Astrocyte of the spinal cord (primary cell): Measurements from ENCODE around the gene GNG12.

ENCODE experiments used
- DNase-seq: peaks from one replicate; pipeline ENCODE4 v3.0.0; 2011; ENCODE audit warnings: low read depth, low spot score
- H3K4me3 ChIP-seq: 2 replicates; pipeline ENCODE4 v1.5.1; 2011; ENCODE audit warnings: low read depth, mild to moderate bottlenecking, low read length, moderate library complexity
- in situ Hi-C: cut with HindIII; loops from 2 replicates; pipeline ENCODE4 v1.10.0; 2017; ENCODE audit warnings: low sequenced_read_pairs
- TF ChIP-seq, protein P1 (sequence below): IDR thresholded peaks from 2 replicates; pipeline ENCODE4 v1.5.1; 2012; ENCODE audit warnings: low read depth, mild to moderate bottlenecking, low read length, inconsistent platforms

The GNG12 gene

DNA sequence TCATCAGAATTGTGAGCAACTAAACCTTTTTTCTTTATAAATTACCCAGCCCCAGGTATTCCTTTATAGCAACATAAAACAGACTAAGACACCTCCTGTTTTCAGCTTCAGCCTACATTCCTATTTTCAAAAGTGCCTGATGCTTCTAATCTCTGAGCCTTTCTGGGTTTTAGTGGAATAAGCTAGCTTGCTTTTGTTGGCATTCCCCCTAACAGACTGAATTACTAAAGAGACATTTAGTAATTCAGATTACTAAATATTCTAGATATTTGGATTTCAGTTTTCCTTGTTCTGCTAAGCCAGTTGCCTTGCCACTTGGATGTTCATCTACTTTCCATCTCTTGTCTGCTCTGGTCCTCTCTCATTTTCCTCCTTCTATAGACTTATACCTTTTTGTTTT lies 10.5 kb upstream of the GNG12 start:
- no peak for DNase-seq
- TF ChIP-seq, protein P1, sequence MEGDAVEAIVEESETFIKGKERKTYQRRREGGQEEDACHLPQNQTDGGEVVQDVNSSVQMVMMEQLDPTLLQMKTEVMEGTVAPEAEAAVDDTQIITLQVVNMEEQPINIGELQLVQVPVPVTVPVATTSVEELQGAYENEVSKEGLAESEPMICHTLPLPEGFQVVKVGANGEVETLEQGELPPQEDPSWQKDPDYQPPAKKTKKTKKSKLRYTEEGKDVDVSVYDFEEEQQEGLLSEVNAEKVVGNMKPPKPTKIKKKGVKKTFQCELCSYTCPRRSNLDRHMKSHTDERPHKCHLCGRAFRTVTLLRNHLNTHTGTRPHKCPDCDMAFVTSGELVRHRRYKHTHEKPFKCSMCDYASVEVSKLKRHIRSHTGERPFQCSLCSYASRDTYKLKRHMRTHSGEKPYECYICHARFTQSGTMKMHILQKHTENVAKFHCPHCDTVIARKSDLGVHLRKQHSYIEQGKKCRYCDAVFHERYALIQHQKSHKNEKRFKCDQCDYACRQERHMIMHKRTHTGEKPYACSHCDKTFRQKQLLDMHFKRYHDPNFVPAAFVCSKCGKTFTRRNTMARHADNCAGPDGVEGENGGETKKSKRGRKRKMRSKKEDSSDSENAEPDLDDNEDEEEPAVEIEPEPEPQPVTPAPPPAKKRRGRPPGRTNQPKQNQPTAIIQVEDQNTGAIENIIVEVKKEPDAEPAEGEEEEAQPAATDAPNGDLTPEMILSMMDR, result no peak
- no peak overlapping the region for H3K4me3 ChIP-seq
- in situ Hi-C loops, result no loop called here

DNA sequence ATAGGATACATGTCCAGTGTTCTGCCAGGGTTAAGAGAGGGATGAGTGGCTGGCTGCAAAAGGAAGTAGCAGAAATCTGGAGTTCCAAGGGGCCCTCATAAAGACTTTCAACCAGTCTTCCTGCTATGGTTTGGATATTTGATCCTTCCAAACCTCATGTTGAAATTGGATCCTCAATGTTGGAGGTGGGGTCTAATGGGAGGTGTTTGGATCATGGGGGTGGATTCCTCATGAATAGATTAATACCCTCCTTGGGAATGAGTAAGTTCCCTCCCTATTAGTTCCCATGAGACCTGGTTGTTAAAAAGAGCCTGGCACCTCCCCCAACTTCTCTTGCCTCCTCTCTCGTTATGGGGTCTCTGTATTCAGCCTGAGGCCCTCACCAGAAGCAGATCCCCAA lies 10.1 kb upstream of the GNG12 start:
- DNase-seq, result no peak
- in situ Hi-C loops, result no loop called here
- TF ChIP-seq, protein P1, result no peak
- H3K4me3 ChIP-seq, result no peak overlapping the region

DNA sequence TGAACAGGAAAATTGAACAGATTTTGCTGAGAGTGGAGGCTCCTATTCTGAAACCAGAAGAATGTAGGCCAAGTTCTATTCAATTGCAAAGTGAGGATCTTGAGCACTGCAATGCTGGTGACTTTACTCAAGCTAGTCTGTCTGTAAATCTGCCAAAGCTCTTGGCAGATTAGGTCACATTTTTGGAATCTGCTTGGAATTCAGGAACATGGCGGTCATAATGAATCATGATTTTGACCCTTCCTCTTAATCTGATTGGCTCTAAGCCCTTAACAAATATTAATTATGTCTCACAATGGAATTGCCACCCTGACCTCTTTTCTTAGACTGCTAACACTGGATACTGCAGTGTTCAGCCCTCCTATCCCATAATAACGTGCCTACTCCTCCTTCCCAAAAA lies 7.2 kb upstream of the GNG12 start:
- H3K4me3 ChIP-seq, result no peak overlapping the region
- in situ Hi-C loops, result no loop called here
- TF ChIP-seq, protein P1, result no peak
- DNase-seq, result peak; percentile 85

DNA sequence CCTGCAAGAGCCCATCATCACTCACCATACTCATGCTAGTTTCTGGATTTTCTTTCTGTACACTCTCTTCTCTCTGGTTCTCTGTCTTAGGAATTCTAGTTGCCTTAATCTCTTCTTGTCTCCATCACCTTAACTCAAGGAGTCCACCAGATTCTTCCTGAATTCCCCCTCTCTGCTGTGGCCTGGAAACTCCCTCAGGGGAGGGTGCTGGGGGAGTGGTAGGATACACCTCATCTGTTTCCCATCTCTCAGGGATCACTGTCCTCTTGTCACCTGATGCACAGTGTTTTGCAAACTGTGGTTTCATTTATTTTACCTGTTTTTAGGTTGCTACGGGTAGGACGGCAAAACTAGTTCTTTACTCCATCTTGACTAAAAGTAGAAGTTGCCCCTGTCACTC lies 6.6 kb upstream of the GNG12 start:
- TF ChIP-seq, protein P1, result no peak
- no peak overlapping the region for H3K4me3 ChIP-seq
- in situ Hi-C loops, result no loop called here
- no peak for DNase-seq

DNA sequence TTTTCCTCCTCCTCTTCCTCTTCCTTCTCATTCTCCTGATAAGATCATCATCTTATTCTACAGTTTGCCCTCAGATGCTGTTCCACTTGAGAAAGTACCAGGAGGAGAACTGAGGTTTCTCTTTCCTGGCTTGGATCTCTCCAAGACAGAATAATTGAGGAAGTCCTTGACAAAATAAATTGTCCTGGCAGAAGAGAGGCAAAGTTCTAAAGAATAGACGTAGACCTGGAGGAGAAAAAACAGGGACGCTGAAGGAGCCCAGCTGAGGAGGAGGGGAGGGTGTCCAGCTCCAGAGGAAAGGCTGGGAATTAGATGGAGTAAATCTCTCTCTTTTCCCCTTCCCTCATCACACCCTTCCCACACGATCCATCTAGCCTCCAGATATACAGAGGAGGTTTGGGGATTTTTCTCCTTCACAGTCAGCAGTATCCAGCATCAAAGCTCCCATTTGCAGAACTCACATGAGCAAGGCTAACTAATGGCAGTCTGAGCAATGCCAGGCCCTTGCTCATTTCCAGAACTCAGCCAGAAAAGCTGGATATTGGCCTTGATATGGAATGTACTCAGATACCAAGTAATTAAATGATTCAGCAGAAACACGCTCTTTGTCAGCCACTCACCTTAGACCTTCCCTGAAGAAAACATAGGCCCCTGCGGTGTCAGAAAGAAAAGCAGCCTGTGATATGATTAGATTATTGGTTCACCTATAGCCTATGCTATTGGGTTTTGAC lies 5.1 kb upstream of the GNG12 start:
- in situ Hi-C loops, result no loop called here
- TF ChIP-seq, protein P1, result no peak
- DNase-seq, result peak; percentile 31
- no peak overlapping the region for H3K4me3 ChIP-seq

DNA sequence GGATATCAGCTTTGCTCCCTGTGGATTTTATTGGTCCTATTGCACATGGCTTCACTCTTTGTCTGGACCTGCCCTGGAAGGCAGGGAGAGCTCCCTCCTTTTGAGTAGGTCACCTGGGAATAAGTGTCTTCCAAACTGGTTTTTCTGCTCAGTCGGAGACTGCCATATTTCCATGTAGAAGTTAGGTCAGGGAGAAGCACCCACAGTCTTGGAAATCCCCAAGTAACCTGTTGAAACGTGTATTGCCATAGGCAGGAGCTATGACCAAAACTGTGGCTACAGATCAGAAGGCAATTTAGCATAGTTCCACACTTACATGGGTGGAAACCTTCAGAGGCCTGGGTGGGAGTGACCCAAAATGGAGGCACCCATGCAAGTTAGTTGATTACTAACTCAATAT lies 3.5 kb upstream of the GNG12 start:
- in situ Hi-C loops, result no loop called here
- DNase-seq, result no peak
- TF ChIP-seq, protein P1, result no peak

More for the DNA sequence above, 3.5 kb upstream of the GNG12 start:
- no peak overlapping the region for H3K4me3 ChIP-seq
